CD4-positive, alpha-beta T cell treated with Interleukin-21 for 1 hour (primary cell): ENCODE data around the gene CABCOCO1.

ENCODE experiments used
- DNase-seq: peaks from one replicate; pipeline ENCODE4 v3.0.0-alpha.2; 2020

CABCOCO1 gene

DNA sequence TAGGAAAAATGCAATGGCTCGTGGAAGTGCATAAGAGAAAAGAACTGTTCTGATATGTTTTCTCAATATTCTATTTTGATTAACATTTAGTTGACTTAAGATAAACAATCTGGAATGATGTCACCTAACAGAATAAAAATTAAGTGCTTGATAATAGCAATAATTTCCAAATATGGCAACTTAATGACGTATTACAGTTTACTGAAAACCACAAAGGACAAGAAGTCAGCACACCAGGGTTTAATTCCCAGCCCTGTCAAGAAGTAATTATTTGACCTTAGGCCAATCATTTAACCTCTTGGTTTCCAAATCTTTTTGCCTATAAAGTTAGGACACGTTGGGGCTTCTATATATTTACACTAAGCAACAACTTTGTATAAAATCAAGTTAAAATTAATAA is 95.7 kb downstream of the CABCOCO1 start:
- no peak for DNase-seq

DNA sequence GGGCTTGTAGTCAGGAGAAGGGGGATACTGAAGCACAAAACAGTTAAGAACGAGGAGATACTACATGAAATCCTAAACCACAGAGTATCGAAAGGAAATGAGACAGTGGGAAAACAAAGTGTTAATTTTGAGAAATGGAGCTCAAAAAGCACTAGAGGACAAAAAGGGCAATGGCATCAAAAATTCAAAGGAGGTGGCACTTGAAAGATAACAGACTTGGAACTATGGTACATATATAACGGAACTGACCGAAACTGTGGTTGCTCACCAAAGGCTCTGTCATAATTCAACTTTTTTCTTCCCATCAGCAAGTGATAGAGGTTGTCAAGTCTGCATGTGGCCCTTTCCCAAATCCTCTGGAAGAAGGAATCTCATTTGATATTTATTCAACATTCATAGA is 97.0 kb downstream of the CABCOCO1 start:
- no peak for DNase-seq

DNA sequence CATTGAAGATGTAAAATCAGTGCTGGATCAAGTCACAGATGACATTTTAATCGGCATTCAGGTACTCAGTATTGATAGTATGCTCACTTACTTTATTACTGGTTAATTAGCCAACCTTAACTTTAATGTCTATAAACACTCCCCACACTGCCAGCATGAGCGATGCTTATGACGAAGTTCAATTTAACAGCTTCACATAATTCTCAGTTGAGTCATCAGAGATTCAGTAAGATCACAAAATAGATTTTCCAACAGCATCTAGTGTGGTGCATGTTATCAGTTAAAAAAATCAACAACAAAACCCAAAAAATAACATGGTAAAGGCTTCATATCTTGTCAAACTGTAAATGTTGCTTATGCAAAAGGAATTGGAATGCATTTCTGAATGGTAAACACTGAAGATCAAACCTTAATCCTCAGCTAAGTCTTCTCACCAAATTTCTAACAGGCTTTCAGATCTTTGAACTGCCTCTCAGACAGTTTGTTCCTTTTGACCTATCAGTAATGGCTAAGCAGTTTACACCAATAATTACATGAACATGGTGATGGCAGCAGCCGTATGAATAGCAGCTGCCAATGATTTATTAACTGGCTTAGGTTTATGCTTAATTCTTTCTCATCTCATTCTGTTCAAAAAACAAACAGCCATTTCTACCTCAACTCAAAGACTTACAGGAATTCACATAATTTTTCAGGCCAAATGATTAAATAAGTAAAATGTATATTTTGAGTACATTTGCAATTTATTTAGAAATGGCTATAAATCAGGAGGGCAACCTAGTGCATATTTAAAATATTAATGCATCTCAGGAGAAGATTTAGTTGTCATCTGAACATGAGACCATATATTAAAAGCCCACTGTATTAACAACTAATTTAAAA is 98.5 kb downstream of the CABCOCO1 start:
- DNase-seq, result no peak

- no peak for DNase-seq
Observed at GRCh38 chr10:61761825-61762217, 99.1 kb downstream of the CABCOCO1 start.

DNA sequence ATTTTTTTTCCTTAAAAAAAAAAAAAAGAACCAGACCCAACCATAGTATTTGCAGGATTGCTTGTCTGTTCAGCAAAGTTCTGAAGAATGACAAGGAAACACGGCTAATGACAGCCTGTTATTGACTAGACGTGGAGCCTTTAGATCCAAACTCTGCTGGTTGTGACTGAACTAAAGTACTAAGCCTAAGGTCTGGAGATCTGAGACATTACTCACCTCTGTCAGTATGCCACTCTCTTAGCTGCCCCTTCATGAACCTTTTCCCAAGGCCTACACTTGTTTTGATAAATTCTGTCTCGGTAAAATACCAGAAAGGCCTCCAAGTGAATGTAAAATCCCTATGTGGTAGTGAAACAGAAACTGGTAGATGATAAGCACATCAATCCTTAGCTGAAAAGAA is 101.0 kb downstream of the CABCOCO1 start:
- no peak for DNase-seq

GRCh38 chr10:61764486-61764885 is 101.8 kb downstream of the CABCOCO1 start:
- no peak for DNase-seq

GRCh38 chr10:61765176-61766087 is 102.7 kb downstream of the CABCOCO1 start:
- peak; percentile 14 for DNase-seq

- no peak for DNase-seq
Observed at GRCh38 chr10:61766927-61767326, 104.2 kb downstream of the CABCOCO1 start.

DNA sequence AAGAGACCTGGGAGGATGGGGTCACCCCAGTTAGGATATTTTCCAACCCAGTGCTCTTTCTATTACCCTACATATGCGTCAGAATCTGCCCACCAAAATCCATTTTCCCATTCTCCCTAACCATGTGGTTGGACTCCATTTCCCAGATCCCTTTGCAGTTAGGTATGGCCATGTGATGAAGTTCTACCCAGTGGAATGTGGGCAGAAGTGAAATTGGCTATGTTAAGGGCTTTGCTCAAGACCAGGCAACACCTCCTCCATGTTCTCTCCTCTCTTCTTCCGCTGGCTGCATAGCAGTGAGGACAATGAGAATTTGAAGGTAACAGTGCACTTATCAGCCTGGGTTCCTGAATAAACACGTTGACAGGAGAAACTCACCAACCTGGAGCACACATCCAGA is 111.3 kb downstream of the CABCOCO1 start:
- DNase-seq, result no peak

- DNase-seq, result no peak
Observed at GRCh38 chr10:61775111-61775510, 112.4 kb downstream of the CABCOCO1 start.

DNA sequence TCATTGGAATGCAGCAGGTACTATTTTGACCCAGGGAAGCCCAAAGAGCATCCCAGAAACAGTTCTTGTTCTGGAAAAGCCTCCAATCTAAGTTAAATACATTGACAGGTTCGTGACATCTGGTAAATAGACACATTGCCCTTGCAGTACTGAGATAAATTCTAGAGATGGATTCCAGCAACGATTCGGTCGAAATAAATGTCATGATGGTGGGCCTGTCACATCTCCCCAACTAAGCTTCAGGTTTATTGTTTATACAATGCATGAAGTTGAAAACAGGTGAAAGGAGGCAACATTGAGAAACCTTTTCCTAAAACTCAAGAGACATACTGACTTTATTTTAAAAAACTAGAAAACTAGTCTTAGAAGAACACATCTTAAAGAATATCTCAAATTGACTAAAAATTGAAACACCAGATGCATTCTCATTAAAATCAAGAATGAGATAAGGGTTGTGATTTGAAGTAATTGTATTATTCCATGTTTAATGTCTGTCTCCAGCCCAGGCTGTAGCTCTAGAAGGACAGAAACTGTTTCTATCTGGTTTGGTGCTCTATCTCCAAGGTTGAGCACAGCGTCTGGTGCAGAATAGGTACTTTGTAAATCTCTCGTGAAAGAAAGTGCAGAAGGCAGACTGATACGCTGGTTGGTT is 114.0 kb downstream of the CABCOCO1 start:
- no peak for DNase-seq

DNA sequence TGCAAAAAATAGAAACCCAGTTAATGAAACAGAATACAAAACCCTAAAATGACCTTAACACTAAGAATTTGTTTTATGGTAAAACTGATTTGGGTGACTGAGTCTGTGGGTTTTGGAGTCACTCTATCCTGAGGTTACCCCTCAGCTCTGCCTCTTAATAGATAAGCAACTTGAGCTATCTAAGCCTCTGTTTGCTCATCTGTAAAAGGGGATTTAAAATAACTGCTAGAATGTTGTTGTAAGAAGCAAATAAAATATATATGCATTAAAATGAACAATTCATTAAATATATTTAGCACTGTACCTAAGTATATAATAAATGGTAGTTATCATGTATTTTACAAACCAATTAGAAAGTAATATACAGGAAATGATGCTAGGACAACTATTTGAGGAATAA is 115.4 kb downstream of the CABCOCO1 start:
- DNase-seq, result no peak

DNA sequence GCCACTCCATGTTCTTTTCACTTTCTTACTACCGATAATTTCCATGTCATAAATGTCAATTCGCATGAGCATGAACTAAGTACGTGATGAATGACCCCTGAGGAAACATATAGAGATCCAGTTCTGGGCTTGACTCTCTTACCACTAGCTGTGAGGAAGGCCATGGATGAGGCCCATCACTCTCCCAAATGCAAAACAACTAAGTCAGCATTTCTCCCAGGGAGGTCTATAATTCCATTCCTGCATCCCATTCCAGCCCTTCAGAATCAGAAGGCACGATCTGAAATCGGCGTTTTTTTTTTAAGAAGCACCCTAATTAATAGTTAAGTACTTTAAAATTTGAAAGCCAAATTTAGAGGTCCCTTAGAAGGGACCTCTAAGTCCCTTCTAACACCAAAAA is 116.5 kb downstream of the CABCOCO1 start:
- no peak for DNase-seq

GRCh38 chr10:61779950-61780659 is 117.4 kb downstream of the CABCOCO1 start:
- peak; percentile 38 for DNase-seq

DNA sequence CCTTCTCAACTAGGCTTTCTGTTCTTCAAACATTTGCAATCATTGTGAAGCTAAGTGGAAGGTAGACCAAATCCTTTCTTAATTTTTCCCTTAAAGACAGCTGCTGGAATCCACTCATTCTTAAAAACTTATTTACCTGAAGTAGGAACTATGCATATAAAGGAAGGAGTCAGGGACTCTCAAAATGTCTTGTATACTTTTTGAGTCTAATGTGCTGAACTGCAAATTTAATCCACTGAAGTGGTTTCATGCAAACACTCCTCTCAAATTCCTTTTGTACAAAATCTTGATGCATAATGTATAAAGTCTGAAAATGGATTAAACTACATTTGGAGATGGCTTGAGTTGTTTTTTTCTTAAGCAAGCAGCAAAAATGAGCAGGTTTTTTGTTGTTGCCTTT is 118.0 kb downstream of the CABCOCO1 start:
- no peak for DNase-seq

GRCh38 chr10:61781969-61782403 is 119.3 kb downstream of the CABCOCO1 start:
- no peak for DNase-seq

- DNase-seq, result no peak
Observed at GRCh38 chr10:61784354-61785133, 121.8 kb downstream of the CABCOCO1 start.

GRCh38 chr10:61785473-61786105 is 122.9 kb downstream of the CABCOCO1 start:
- DNase-seq, result no peak

- DNase-seq, result no peak
Observed at GRCh38 chr10:61786728-61787127, 124.0 kb downstream of the CABCOCO1 start.

DNA sequence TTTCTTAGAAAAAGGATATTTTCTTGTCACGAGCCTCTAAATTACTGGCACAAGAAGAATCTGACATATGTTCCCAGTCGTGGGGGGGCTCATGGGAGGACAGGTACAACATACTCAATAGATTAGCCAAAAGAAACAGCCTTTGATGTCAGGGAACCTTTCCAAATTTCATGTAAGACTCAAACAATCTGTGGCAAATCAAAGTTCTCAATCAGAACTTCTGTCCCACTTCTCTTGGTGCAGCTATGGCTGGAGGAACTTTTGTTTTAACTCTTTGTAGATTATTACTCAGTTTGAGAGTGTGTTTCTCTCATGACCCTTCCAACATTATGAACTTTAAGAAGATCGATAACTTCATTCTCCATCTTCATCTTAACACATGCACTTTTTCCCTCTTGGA is 124.4 kb downstream of the CABCOCO1 start:
- no peak for DNase-seq

DNA sequence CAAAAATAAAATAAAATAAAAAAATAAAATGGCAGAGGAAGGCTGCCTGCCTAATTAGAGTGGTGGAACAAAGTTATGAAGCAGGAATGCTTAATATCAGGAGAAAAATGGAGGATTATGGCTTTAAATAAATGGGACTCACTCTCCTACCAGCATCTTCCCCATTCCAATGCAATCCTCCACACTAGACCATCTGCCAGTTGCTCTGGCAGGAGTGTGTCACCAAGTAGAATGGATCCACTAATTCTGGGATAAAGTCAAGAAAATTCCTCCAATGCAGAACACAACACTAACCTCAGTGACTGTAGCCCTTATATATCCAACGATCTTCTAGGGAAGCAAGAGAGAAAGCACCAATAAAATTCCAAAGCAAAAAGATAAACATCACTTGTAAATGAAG is 126.3 kb downstream of the CABCOCO1 start:
- no peak for DNase-seq
